Skeletal muscle cell (primary cell): Measurements from ENCODE around the gene NDC1.

ENCODE experiments used
- DNase-seq: peaks from one replicate; pipeline ENCODE4 v3.0.0-alpha.2; 2010; ENCODE audit warnings: low read depth
- H3K4me3 ChIP-seq: 2 replicates; pipeline ENCODE4 v1.5.1; 2011; ENCODE audit warnings: low read depth, mild to moderate bottlenecking, control low read depth, low read length, moderate library complexity

Gene NDC1

GRCh38 chr1:53735261-53735660, 102.8 kb downstream of the NDC1 start:
- peak overlapping the region; percentile 5 for H3K4me3 ChIP-seq
- no peak for DNase-seq

- H3K4me3 ChIP-seq: peak overlapping the region; percentile 5
Observed at GRCh38 chr1:53734650-53735211, 103.4 kb downstream of the NDC1 start.

GRCh38 chr1:53733975-53734649, 104.0 kb downstream of the NDC1 start:
- peak; percentile 75 for DNase-seq
- H3K4me3 ChIP-seq: peak overlapping the region; percentile 14

More at GRCh38 chr1:53734650-53735211, 103.4 kb downstream of the NDC1 start:
- DNase-seq: peak; percentile 87

GRCh38 chr1:53733447-53733931, 104.6 kb downstream of the NDC1 start:
- DNase-seq: no peak
- peak overlapping the region; percentile 14 for H3K4me3 ChIP-seq

- peak overlapping the region; percentile 22 for H3K4me3 ChIP-seq
- peak; percentile 86 for DNase-seq
Observed at GRCh38 chr1:53732912-53733317, 105.2 kb downstream of the NDC1 start.

DNA sequence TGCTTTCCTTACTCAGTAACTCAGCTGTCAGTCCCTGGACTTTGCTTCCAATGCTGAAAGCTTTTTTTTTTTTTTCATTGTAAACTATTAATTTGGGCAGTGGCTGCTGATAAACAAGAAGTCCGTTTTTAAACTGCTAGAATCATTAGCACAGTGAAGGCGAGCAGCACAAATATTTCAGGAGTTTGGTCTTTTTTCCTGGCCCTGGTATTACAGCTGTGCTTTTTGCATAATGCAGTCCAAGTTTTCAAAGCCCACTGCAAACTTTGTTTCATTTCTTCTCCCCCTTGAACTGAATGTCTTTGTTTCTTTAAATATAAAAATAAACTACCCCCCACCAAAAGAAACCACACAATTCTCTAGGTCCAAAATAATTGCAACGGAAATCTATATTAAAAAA, 105.7 kb downstream of the NDC1 start:
- peak overlapping the region; percentile 22 for H3K4me3 ChIP-seq

GRCh38 chr1:53731779-53732305, 106.3 kb downstream of the NDC1 start:
- DNase-seq: no peak
- peak overlapping the region; percentile 11 for H3K4me3 ChIP-seq

More for the DNA sequence above, 105.7 kb downstream of the NDC1 start:
- no peak for DNase-seq

DNA sequence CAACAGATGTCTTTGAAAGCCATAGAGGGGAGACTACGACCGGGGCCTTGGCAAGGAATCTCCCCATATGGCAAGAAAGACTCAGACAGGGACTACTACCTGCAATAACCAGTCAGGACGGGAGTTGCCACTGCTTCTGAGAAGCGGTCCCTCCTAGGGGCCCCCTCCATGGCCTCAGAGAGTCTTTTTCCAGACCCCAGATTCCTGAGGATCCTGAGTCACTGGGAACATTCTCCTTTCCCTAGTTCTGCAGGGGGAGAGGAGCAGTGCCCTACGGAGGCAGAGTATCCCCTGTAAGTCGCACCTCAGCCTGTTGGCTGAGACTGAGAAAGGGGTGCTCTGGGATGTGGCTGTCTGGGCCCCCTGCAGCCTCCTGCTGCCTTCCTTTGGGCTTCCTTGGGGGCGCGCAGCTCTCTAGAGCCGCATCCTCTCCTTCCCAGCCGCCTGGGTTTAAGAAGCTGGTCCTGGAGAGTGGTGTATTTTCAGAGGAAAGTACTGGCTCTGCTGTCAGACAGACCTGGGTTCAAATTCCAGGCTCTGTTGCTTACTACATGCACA, 107.0 kb downstream of the NDC1 start:
- DNase-seq: no peak

DNA sequence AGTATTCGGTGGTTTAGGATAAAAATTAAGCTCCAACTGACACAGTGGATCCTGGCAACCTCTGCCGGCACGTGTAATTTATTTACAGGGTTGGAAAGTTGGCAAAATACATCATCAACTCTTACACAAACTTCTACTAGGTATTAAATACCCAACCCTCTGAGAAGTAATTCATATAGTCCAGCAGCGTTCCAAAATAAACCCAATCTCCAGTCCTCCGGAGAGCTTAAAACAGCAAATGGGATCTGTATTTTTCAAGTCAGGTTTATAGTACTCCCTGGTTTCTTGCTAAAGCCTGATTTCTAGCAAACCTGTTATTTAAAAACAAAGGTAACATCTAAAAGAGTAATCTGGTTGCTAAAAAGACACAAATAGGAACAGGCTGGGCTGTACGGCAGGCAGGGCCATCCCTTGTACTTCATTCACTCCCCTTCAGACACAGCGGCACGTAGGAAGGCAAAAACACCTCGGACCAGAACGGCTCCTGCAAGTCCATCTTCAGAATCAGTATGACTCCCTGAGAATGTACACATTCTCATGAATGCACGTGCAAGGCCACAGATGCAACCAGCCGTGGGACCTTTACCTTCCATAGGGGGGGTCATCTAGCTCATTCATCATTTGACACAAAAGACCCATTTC, 107.8 kb downstream of the NDC1 start:
- DNase-seq: no peak
- H3K4me3 ChIP-seq: no peak overlapping the region

More for the DNA sequence above, 107.0 kb downstream of the NDC1 start:
- H3K4me3 ChIP-seq: no peak overlapping the region

GRCh38 chr1:53729456-53730223, 108.5 kb downstream of the NDC1 start:
- H3K4me3 ChIP-seq: no peak overlapping the region
- DNase-seq: no peak

DNA sequence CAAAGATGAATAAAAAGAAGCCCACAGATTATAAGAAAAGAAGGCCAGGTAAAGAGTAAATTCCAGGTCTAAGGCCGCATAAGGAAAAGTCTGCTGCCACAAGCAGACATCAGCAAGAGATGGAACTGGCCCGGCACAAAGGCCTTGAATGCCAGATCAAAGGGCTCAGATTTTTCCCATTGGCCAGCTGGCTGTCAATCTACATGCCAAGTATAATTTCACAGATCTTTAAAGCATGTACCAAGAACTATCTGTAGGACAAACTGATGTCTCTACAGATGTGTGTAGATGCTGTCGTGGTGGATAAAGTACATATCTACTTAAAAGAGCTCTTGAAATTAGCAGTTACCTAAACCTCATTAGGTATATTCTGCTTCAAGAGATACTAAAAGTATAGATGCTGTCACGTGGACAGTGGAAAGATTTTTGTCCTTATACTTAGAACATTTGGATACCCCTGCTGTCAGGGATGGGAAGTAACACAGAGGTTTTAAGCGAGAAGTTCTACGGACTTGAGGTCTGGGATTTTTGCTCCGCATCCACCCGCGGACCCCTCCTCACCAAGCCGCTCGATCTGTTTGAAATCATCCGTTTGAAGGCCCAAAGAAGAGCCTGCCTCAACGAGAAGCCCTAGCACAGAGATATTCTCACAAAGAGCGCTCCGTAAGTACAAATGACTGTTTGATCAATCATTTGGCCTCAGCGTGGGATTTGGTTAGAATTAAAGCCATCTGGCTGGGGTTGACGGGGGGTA, 109.2 kb downstream of the NDC1 start:
- no peak for DNase-seq
- H3K4me3 ChIP-seq: no peak overlapping the region

GRCh38 chr1:53728196-53728595, 109.9 kb downstream of the NDC1 start:
- no peak overlapping the region for H3K4me3 ChIP-seq
- DNase-seq: no peak

DNA sequence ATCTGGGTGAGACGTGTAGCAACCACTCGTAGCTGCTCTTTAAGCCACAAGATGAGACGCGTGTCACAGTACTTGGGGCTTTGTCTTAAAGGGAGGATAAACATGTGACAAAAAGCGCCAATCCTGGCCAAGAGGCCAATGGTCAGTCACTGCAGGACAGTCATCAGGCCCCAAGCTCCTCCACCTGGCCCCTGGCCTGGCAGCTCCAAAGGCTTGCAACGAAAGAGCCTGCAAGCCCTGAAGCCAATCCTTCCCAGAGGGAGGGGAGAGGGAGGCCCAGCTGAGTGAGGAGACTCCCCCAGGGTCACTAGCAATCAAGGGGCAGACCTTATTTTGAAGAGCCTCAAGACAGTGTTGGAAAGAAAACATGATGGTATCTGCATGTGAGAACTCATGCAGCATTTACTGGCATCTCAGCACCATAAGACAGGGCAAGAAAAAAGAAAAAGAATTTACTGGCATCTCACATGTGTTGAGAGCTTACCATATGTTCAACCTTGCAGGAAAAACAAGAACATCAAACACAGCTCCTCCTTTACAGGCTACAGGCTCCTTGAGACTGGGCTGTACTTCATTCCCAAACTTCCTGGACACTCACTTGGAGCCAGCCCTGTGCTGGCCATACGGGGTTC, 110.5 kb downstream of the NDC1 start:
- no peak for DNase-seq
- H3K4me3 ChIP-seq: no peak overlapping the region

DNA sequence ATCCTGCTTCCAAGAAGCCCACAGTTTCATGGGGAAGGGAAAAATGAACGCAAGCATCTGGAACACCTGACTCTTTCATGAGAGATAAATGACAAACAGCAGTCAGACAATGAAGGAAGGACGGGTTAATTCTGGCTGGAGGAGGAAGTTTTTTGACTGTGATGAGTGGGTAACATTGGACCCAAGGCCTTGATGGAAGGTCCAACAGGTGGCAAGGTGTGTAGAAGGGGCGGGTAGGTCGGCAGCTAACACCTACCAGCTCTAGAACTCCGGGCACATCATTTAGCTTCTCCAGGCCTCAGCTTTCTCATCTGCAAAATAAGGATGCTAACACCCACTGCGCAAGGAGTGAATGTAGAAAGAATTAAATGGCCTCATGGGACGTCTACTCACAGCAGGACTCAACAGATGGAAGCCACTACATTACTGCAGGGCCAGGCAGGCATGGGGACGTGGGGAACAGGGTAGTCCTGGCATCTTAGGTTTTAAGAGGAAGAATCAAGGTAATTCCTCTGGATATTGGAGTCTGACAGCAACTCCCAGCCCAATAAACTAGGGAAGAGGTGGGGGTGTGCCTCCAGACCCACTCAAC, 112.0 kb downstream of the NDC1 start:
- no peak overlapping the region for H3K4me3 ChIP-seq
- DNase-seq: no peak

DNA sequence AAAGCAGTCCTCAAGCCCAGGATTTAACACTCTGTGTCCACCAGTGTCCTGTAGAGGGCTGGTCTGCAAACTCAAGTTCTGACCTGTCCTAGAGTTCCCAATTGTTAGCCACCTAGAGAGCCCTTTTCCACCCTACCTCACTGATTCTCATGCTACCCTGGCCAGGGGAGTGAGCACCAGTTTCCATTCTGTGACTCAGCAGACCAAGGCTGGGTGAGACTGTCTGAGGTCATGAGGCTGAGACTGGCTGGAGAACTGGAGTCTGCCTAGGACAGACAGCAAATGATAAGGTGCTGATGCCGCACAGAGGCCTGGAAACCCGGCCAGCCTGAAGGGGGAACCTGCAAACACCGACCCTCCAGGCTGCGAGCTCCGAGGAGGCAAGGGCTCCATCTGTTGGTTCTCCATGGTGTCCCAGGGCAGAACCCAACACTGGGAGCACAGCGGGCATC, 112.8 kb downstream of the NDC1 start:
- no peak for DNase-seq
- no peak overlapping the region for H3K4me3 ChIP-seq

DNA sequence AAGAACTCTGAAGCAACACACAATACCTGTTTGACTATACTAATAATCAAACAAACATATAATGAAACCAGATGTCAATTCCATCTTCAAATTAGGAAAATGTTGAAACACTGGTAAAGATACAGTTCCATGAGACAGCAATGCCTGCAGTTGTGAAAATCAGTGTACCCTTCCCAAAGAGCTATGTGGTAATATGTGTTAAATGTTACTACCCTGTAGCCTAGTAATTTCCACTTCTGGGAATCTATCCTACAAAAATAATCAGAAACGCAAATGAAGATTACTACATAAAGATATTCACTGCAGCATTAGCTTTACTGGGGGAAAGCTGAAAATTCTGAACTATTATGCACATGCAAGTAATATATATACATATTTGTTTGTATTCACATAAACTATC, 116.1 kb downstream of the NDC1 start:
- H3K4me3 ChIP-seq: no peak overlapping the region
- no peak for DNase-seq

GRCh38 chr1:53721088-53721487, 117.0 kb downstream of the NDC1 start:
- DNase-seq: no peak
- H3K4me3 ChIP-seq: no peak overlapping the region

DNA sequence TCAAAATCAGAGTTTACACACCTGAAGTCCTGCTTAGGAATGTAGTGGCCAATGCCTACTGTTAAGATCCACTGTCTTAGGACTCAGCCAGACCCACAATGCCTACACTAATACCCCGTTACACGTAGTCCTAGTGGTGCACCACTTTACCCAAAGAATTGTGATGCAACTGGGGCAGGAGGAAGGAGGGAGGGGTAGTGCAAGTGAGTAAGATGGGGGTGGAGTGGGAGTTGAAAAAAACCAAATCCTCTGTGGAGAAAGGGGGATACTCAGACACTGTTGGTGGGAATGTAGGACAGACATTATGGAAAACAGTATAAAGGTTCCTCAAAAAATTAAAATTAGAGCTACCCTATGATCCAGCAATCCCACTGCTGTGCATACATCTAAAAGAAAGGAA, 118.6 kb downstream of the NDC1 start:
- DNase-seq: no peak
- no peak overlapping the region for H3K4me3 ChIP-seq
